B cell (primary cell): ENCODE results near the gene EXT2.

Experiments used
- CTCF ChIP-seq: fragments of 200-600 bp; IDR thresholded peaks from one replicate; pipeline ENCODE4 v1.8.0; 2022; ENCODE audit warnings: antibody characterized with exemption, mild to moderate bottlenecking
- EZH2 ChIP-seq: IDR thresholded peaks from 2 replicates; pipeline ENCODE4 v1.6.1; 2012; ENCODE audit warnings: borderline replicate concordance, low read depth, mild to moderate bottlenecking, moderate library complexity, low read length; ENCODE audit not compliant: insufficient read depth, poor library complexity, severe bottlenecking

GRCh38 chr11:44212128-44212527, 116.7 kb downstream of the EXT2 start:
- no peak for TF ChIP-seq CTCF
- TF ChIP-seq EZH2, result no peak
